Lower leg skin (tissue), 4 donors: ENCODE results near the gene NLRC3. TPM values are rescaled to one million over a fixed set of nuclear protein-coding genes. Genes with fewer than 3 reads are reported as not detected.

Source experiments
- DNase-seq, 2 donors: peaks; one replicate each; pipeline ENCODE4 v3.0.0-alpha.2; 2019; ENCODE audit warnings: low spot score in 2 of 2
- H3K4me3 ChIP-seq: fragments of 200-600 bp; sonication (generic); 2 replicates; pipeline ENCODE4 v1.5.1; 2017; ENCODE audit warnings: mild to moderate bottlenecking, low read depth; ENCODE audit not compliant: poor library complexity, severe bottlenecking
- POLR2A ChIP-seq, 2 donors: fragments of 450-650 bp; IDR thresholded peaks; one replicate each; pipeline ENCODE4 v1.6.1; 2016 to 2017; ENCODE audit warnings: antibody characterized with exemption in 2 of 2, mild to moderate bottlenecking in 1 of 2, moderate library complexity in 1 of 2
- WGBS, 2 donors: methylation state at CpG; one replicate each; pipeline ENCODE4 v1.1.5; 2018; 5-methylcytosine and 5-hydroxymethylcytosine counted together
- intact Hi-C: fragments of 100-400 bp; cut with DNase I; formaldehyde crosslinking; loops from one replicate; pipeline ENCODE4 v1.15.0; 2023; ENCODE audit warnings: low total_unique reads
- total RNA-seq, 4 donors: library from RNA; depleted of rRNA; stranded (reverse); fragments of >200 nt; gene quantifications; one replicate each; pipeline ENCODE4 v1.1.0, GENCODE V29; 2016
- TF ChIP-seq, protein P1 (sequence below), 3 donors: fragments of 450-650 bp; IDR thresholded peaks; one replicate each; pipeline ENCODE4 v1.5.1; 2016; ENCODE audit warnings: antibody characterized with exemption in 3 of 3, mild to moderate bottlenecking in 3 of 3, moderate library complexity in 2 of 3

The NLRC3 gene
- total RNA-seq, 4 donors from 2014 or later, result 0.15 to 0.74 (median 0.28) TPM

DNA sequence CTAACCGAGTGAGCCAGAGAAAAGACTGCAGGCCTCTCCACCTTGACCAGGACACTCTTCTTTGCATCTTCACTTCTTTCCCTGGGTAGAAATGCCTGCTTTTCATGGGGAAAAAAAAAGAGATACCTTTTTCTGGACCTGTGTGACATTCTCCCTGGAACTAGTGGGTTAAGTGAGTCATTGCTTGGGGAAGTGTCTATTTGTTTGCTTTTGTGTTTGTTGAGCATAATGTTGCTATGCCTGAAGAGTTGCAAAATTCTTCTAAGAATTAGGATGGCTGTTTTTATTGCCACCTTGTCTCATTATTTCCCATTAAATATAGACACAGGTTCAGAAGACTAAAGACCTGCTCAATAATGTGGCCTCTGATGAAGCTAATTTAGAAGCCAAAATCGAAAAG, 57.6 kb downstream of the NLRC3 start:
- H3K4me3 ChIP-seq, result no peak overlapping the region
- TF ChIP-seq, protein P1, sequence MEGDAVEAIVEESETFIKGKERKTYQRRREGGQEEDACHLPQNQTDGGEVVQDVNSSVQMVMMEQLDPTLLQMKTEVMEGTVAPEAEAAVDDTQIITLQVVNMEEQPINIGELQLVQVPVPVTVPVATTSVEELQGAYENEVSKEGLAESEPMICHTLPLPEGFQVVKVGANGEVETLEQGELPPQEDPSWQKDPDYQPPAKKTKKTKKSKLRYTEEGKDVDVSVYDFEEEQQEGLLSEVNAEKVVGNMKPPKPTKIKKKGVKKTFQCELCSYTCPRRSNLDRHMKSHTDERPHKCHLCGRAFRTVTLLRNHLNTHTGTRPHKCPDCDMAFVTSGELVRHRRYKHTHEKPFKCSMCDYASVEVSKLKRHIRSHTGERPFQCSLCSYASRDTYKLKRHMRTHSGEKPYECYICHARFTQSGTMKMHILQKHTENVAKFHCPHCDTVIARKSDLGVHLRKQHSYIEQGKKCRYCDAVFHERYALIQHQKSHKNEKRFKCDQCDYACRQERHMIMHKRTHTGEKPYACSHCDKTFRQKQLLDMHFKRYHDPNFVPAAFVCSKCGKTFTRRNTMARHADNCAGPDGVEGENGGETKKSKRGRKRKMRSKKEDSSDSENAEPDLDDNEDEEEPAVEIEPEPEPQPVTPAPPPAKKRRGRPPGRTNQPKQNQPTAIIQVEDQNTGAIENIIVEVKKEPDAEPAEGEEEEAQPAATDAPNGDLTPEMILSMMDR (IDR thresholded peaks at IDR 0.05), result no peak
- no peak for TF ChIP-seq POLR2A (IDR thresholded peaks at IDR 0.05)
- WGBS, 2 donors, result 88 to 95% methylated on average over 2 of the region's 2 CpGs
- intact Hi-C loops, result no loop called here
- no peak for DNase-seq

DNA sequence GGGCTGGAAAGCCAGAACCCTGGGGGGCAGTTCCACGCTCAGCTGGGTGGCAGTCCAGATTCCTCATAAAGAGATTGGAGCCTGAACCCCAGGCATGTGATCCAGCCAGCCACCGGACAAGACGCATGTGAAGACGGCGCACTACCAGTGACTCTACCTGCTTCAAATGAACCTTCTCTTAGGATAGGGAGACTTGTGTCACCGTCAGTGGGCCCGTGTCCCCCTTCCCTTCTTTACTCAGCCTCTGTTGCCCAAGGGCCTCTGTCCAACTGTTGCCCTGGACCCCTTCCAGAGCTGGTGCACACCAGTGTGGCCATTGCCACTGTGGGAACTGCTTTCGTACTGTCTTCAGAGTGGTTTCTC, 58.2 kb downstream of the NLRC3 start:
- 91 to 98% methylated on average over 8 of the region's 8 CpGs for WGBS, 2 donors
- TF ChIP-seq, protein P1 (IDR thresholded peaks at IDR 0.05), result no peak
- TF ChIP-seq POLR2A (IDR thresholded peaks at IDR 0.05), result no peak
- intact Hi-C loops, result no loop called here
- H3K4me3 ChIP-seq, result no peak overlapping the region
- DNase-seq, result peak in 1 of 2 donors; percentile 76

DNA sequence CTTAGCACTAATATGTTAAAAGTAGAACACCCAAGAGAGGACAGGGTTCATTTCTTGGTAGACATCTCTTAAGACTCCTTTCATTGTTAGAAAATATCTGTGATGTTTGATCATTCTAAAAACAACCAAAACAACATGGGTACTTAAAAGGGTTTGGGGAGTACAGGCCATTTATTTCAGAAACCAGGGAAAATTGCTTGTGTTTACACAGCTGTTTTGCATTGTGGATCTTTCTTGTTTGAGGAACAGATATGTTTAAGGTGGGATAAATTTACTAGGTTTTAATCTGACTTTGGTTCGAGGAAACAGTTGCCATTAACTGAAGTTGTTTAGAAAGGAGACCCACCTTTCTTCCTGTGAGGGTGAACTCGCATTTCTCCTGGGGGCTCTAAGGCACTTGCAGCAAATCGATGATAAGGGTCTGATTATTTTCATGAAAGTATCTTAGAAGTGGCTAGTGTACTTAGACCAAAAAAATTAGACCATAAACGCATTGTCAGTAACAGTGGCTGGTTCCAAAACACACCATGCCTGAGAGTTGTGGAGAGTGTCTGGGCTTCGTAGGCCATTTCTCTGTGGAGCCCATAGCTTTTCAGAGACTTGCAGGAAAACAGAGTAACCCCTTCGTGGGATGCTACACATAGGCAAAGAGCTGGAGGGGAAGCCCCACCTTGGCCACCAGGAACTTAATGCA, 58.8 kb downstream of the NLRC3 start:
- DNase-seq, result no peak
- TF ChIP-seq POLR2A (IDR thresholded peaks at IDR 0.05), result no peak
- TF ChIP-seq, protein P1 (IDR thresholded peaks at IDR 0.05), result no peak
- intact Hi-C loops, result no loop called here
- WGBS, 2 donors, result 85 to 89% methylated on average over 6 of the region's 6 CpGs
- no peak overlapping the region for H3K4me3 ChIP-seq

DNA sequence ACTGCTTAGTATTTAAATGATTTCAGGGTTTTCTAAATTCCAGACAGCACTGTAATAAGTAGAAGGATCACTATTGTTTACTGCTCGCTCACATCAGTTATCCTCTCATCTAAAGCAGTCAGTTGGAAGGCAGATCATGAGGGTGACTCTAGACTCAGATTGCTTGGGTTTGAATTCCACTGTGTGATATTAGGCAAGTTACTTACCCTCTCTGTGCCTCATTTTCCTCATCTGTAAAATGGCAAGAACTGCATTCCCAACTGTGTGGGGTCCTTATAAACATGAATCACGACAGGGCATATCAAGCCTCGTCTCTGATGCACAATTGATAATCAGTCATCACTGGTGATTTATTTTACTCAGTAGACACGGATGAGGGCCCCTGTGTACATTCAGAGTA, 61.3 kb downstream of the NLRC3 start:
- H3K4me3 ChIP-seq, result no peak overlapping the region
- intact Hi-C loops, result no loop called here
- DNase-seq, result no peak
- 91 to 92% methylated on average over 4 of the region's 4 CpGs for WGBS, 2 donors
- TF ChIP-seq, protein P1 (IDR thresholded peaks at IDR 0.05), result no peak
- no peak for TF ChIP-seq POLR2A (IDR thresholded peaks at IDR 0.05)

DNA sequence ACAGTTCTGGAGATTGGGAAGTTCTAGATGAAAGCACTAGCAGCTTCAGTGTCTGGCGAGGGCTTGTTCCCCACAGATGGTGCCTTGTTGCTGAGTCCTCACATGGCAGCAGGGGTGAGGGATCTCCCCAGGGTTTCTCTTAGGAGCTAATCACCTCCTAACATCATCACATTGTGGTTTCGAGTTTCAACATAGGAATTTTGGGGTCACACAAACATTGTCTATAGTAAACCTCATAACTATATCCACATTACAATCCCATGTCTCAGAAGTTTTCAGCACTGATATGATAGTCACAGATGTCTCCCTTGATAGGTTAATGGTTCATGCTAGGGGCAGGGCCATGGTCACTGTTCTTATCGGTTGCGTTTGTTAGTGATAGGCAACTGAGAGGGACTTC, 62.6 kb downstream of the NLRC3 start:
- WGBS, 2 donors, result 90 to 91% methylated on average over 4 of the region's 4 CpGs
- TF ChIP-seq, protein P1 (IDR thresholded peaks at IDR 0.05), result no peak
- no peak for TF ChIP-seq POLR2A (IDR thresholded peaks at IDR 0.05)
- H3K4me3 ChIP-seq, result no peak overlapping the region
- intact Hi-C loops, result no loop called here
- DNase-seq, result peak in 1 of 2 donors; percentile 46
